HepG2 (cell line): Measurements from ENCODE around the gene ZNF160. TPM values are rescaled to one million over a fixed set of nuclear protein-coding genes. Genes with fewer than 3 reads are reported as not detected.

ENCODE experiments used
- ATAC-seq: fragments of 200-7000 bp; cut with Tn5 transposase; 3 replicates; pipeline ENCODE4 v1.9.1; 2020; ENCODE audit warnings: mild to moderate bottlenecking, moderate library complexity
- BruUV-seq: library from RNA; stranded (reverse); fragments of 400-500 nt; replicated peaks from 2 replicates; lab custom pipeline; 2021; lab: Mats Ljungman, UMichigan
- CTCF ChIA-PET: fragments of 300-600 bp; formaldehyde crosslinking; extraction: SDS; loops from one replicate; lab custom pipeline; 2021; ENCODE audit warnings: low total read pairs, inconsistent platforms, low intra/inter-chr PET ratio; lab: Yijun Ruan, JAX
- POLR2A ChIA-PET: fragments of 350-600 bp; sonication (Branson Sonifier 250); formaldehyde crosslinking; loops from one replicate; lab custom pipeline; 2020; ENCODE audit warnings: antibody characterized with exemption, inconsistent platforms; lab: Yijun Ruan, JAX
- DNase-seq: peaks from one replicate; pipeline ENCODE4 v3.0.0-alpha.2; 2015; ENCODE audit warnings: low spot score
- FAIRE-seq: peaks from 3 replicates; lab custom pipeline; 2011; peaks lifted over from hg19 to GRCh38; lab: Jason Lieb, UNC
- H2AFZ ChIP-seq: one replicate; pipeline ENCODE4 v1.6.1; 2011; ENCODE audit warnings: low read length, inconsistent platforms
- H3K27ac ChIP-seq: fragments of 300-600 bp; 3 replicates; pipeline ENCODE4 v1.8.0; 2011; ENCODE audit warnings: mixed run types, mild to moderate bottlenecking, mixed read lengths, low read length, inconsistent platforms; ENCODE audit not compliant: insufficient read depth; ENCODE audit errors: extremely low read length
- H3K27me3 ChIP-seq, 2 experiments: fragments of 200-600 bp in 1 of 2; 2 replicates in 1 of 2; 3 replicates in 1 of 2; pipeline versions ENCODE4 v1.6.0 to v1.8.0; 2011; ENCODE audit warnings: low read length in 2 of 2, mild to moderate bottlenecking in 2 of 2, moderate library complexity in 2 of 2, inconsistent platforms in 1 of 2; ENCODE audit not compliant: insufficient read depth in 2 of 2, control insufficient read depth in 1 of 2
- H3K36me3 ChIP-seq, 2 experiments: fragments of 200-600 bp in 1 of 2; replicated peaks in 1 of 2; 2 replicates in 1 of 2; 3 replicates in 1 of 2; pipeline versions ENCODE4 v1.5.1 to v1.8.0; 2011; ENCODE audit warnings: low read length in 2 of 2, inconsistent platforms in 1 of 2; ENCODE audit not compliant: insufficient read depth in 2 of 2, control insufficient read depth in 1 of 2
- H3K4me1 ChIP-seq: 2 replicates; pipeline ENCODE4 v1.5.1; 2012; ENCODE audit warnings: low read length, inconsistent platforms; ENCODE audit not compliant: insufficient read depth
- H3K4me2 ChIP-seq: 2 replicates; pipeline ENCODE4 v1.6.0; 2011; ENCODE audit warnings: low read depth, low read length, inconsistent platforms
- H3K4me3 ChIP-seq, 3 experiments: fragments of 200-600 bp in 1 of 3; sonication (generic), shearing (Covaris generic) in 1 of 3; replicated peaks in 1 of 3; 2 replicates each; pipeline ENCODE4 v1.5.1; 2011 to 2016; ENCODE audit warnings: low read length in 3 of 3, inconsistent platforms in 2 of 3, low read depth in 2 of 3, mild to moderate bottlenecking in 2 of 3, control low read depth in 1 of 3, mixed read lengths in 1 of 3; ENCODE audit not compliant: insufficient read depth in 1 of 3
- H3K79me2 ChIP-seq: one replicate; pipeline ENCODE4 v1.6.1; 2011; ENCODE audit warnings: low read length, inconsistent platforms; ENCODE audit not compliant: insufficient read depth
- H3K9ac ChIP-seq: 2 replicates; pipeline ENCODE4 v1.6.0; 2011; ENCODE audit warnings: mild to moderate bottlenecking, low read depth, low read length, inconsistent platforms; ENCODE audit not compliant: insufficient read depth
- H3K9me3 ChIP-seq: 2 replicates; pipeline ENCODE4 v1.5.1; 2012; ENCODE audit warnings: mild to moderate bottlenecking, low read length
- H4K20me1 ChIP-seq: 2 replicates; pipeline ENCODE4 v1.6.0; 2011; ENCODE audit warnings: inconsistent platforms, mild to moderate bottlenecking, low read length, moderate library complexity; ENCODE audit not compliant: insufficient read depth
- ARID2 ChIP-seq: sonication (generic); formaldehyde crosslinking; IDR thresholded peaks from 2 replicates; pipeline ENCODE4 v1.8.1; 2022; ENCODE audit warnings: mild to moderate bottlenecking, missing genetic modification reagents, borderline replicate concordance
- GLI4 ChIP-seq: sonication (generic); formaldehyde crosslinking; IDR thresholded peaks from 2 replicates; pipeline ENCODE4 v1.5.1; 2020; ENCODE audit warnings: missing genetic modification reagents, mild to moderate bottlenecking, moderate library complexity, borderline replicate concordance
- GTF3A ChIP-seq: sonication (generic); formaldehyde crosslinking; conservative IDR thresholded peaks from 2 replicates; pipeline ENCODE4 v1.4.0; 2020; ENCODE audit warnings: mild to moderate bottlenecking, missing genetic modification reagents
- HNF1A ChIP-seq, 2 experiments: sonication (generic) in 1 of 2; formaldehyde crosslinking in 1 of 2; IDR thresholded peaks; 2 replicates each; pipeline versions ENCODE4 v1.4.0 to v1.6.1; 2016 to 2020; ENCODE audit warnings: borderline replicate concordance in 1 of 2, low read depth in 1 of 2, mild to moderate bottlenecking in 1 of 2, missing genetic modification reagents in 1 of 2
- NR3C1 ChIP-seq: sonication (generic); formaldehyde crosslinking; IDR thresholded peaks from 2 replicates; pipeline ENCODE4 v1.4.0; 2020; ENCODE audit warnings: missing genetic modification reagents
- PAF1 ChIP-seq: IDR thresholded peaks from 2 replicates; pipeline ENCODE4 v1.6.1; 2016; ENCODE audit warnings: missing genetic modification reagents, missing compliant biosample characterization
- PHF8 ChIP-seq: sonication (generic); formaldehyde crosslinking; IDR thresholded peaks from 2 replicates; pipeline ENCODE4 v1.5.0; 2020; ENCODE audit warnings: missing genetic modification reagents
- RAD51 ChIP-seq: fragments of 450-650 bp; IDR thresholded peaks from 2 replicates; pipeline ENCODE4 v1.6.1; 2016; ENCODE audit warnings: borderline replicate concordance
- SP140L ChIP-seq: sonication (generic); formaldehyde crosslinking; IDR thresholded peaks from 2 replicates; pipeline ENCODE4 v1.4.0; 2020; ENCODE audit warnings: missing genetic modification reagents, borderline replicate concordance
- ZBTB20 ChIP-seq: sonication (generic); formaldehyde crosslinking; IDR thresholded peaks from 2 replicates; pipeline ENCODE4 v1.8.1; 2023; ENCODE audit warnings: missing genetic modification reagents, low read depth, mild to moderate bottlenecking, borderline replicate concordance
- ZBTB42 ChIP-seq: sonication (generic); formaldehyde crosslinking; IDR thresholded peaks from 2 replicates; pipeline ENCODE4 v1.5.0; 2020; ENCODE audit warnings: mild to moderate bottlenecking, missing genetic modification reagents
- ZNF124 ChIP-seq: sonication (generic); formaldehyde crosslinking; IDR thresholded peaks from 2 replicates; pipeline ENCODE4 v1.4.0; 2020; ENCODE audit warnings: missing genetic modification reagents
- ZNF160 ChIP-seq: sonication (generic); formaldehyde crosslinking; IDR thresholded peaks from 2 replicates; pipeline ENCODE4 v1.8.0; 2022; ENCODE audit warnings: mild to moderate bottlenecking, inconsistent platforms, missing genetic modification reagents
- ZNF350 ChIP-seq: sonication (generic); formaldehyde crosslinking; IDR thresholded peaks from 2 replicates; pipeline ENCODE4 v1.4.0; 2020; ENCODE audit warnings: mild to moderate bottlenecking, low read depth, missing genetic modification reagents, borderline replicate concordance
- ZNF451 ChIP-seq: sonication (generic); formaldehyde crosslinking; IDR thresholded peaks from 2 replicates; pipeline ENCODE4 v1.5.0; 2020; ENCODE audit warnings: mild to moderate bottlenecking, missing genetic modification reagents
- ZNF619 ChIP-seq: sonication (generic); formaldehyde crosslinking; IDR thresholded peaks from 2 replicates; pipeline ENCODE4 v1.4.0; 2020; ENCODE audit warnings: mild to moderate bottlenecking, missing genetic modification reagents
- ZSCAN9 ChIP-seq: IDR thresholded peaks from 2 replicates; pipeline ENCODE4 v1.6.1; 2016; ENCODE audit warnings: borderline replicate concordance
- WGBS: methylation state at CpG from one replicate; pipeline ENCODE4 v1.1.6; 2017; ENCODE audit warnings: low lambda C conversion rate; 5-methylcytosine and 5-hydroxymethylcytosine counted together
- in situ Hi-C: cut with HindIII; loops from 2 replicates; pipeline ENCODE4 v1.10.0; 2017; ENCODE audit warnings: low pct_unique_long_range_greater_than_20kb; ENCODE audit not compliant: extremely low pct_ligation_motif_present
- intact Hi-C: fragments of 100-400 bp; cut with micrococcal nuclease; formaldehyde crosslinking; loops from one replicate; pipeline ENCODE4 v1.10.0; 2022; ENCODE audit not compliant: unreplicated experiment
- polyA plus RNA-seq, 8 experiments: library from polyadenylated mRNA; depleted of rRNA in 3 of 8; stranded (reverse) in 7 of 8; unstranded in 1 of 8; fragments of >200 nt; fragmentation: Illumina TruSeq in 4 of 8; extraction: Trizol in 4 of 8; gene quantifications; 2 replicates each; pipeline versions ENCODE4 v1.2.1 to v1.2.3, GENCODE V29; 2011 to 2016; ENCODE audit warnings: low read depth in 4 of 8, missing spikeins in 1 of 8, mixed read lengths in 1 of 8; ENCODE audit not compliant: insufficient read depth in 1 of 8
- total RNA-seq, 5 experiments: library from RNA; depleted of rRNA; stranded (reverse); fragments of >200 nt; fragmentation: Illumina TruSeq; extraction: Trizol; gene quantifications; 2 replicates each; pipeline ENCODE4 v1.2.3, GENCODE V29; 2016; ENCODE audit warnings: low read depth in 1 of 5

The ZNF160 gene
- total and polyA plus RNA-seq, 2 of the 13 experiments (the other 11 are each of a cell fraction or from before 2014, with no cell fraction given): 8.4 to 12.1 TPM

GRCh38 chr19:53131727-53132126 lies 28.5 kb upstream of the ZNF160 start:
- ChIA-PET CTCF (no interaction called here), POLR2A (no interaction called here)
- H3K9ac ChIP-seq: no peak overlapping the region
- BruUV-seq: no TSS peak
- H4K20me1 ChIP-seq: no peaks in the 10 kb centered on the region
- H3K27ac ChIP-seq: no peak overlapping the region
- no peak overlapping the region for H2AFZ ChIP-seq
- H3K36me3 ChIP-seq: no peaks in the 10 kb centered on the region
- H3K79me2 ChIP-seq: no peaks in the 10 kb centered on the region
- peaks cover 24% of the 10 kb centered on the region for H3K9me3 ChIP-seq
- ATAC-seq: no peak
- in situ Hi-C loops (no loop called here), intact Hi-C loops (no loop called here)
- FAIRE-seq: no peak
- no peak for TF ChIP-seq PAF1
- no peak for TF ChIP-seq ZNF160 (CRISPR knock-in tag)
- TF ChIP-seq GTF3A: no peak
- no peak for TF ChIP-seq ZNF124
- no peak for TF ChIP-seq ARID2 (CRISPR knock-in tag)
- TF ChIP-seq ZBTB20 (CRISPR knock-in tag): no peak
- 40% methylated on average over 6 of the region's 6 CpGs for WGBS
- DNase-seq: no peak
- peaks cover 15% of the 10 kb centered on the region for H3K4me1 ChIP-seq
- H3K4me3 ChIP-seq: no peak overlapping the region
- H3K4me2 ChIP-seq: no peak overlapping the region
- no peaks in the 10 kb centered on the region for H3K27me3 ChIP-seq

GRCh38 chr19:53131085-53131590 lies 27.9 kb upstream of the ZNF160 start:
- CTCF ChIA-PET: no interaction called here
- FAIRE-seq (no peak), DNase-seq (no peak), ATAC-seq (no peak)
- no peak overlapping the region for H3K27ac ChIP-seq
- peaks cover 19% of the 10 kb centered on the region for H3K9me3 ChIP-seq
- in situ Hi-C loops (no loop called here), intact Hi-C loops (no loop called here)
- no TSS peak for BruUV-seq
- peaks cover 21% of the 10 kb centered on the region for H3K4me1 ChIP-seq
- no peaks in the 10 kb centered on the region for H3K27me3 ChIP-seq
- no peaks in the 10 kb centered on the region for H3K36me3 ChIP-seq
- H3K4me3 ChIP-seq: no peak overlapping the region
- 76% methylated on average over 4 of the region's 4 CpGs for WGBS
- no peak overlapping the region for H2AFZ ChIP-seq
- POLR2A ChIA-PET: no interaction called here
- no peaks in the 10 kb centered on the region for H4K20me1 ChIP-seq
- H3K4me2 ChIP-seq: no peak overlapping the region
- no peaks in the 10 kb centered on the region for H3K79me2 ChIP-seq
- H3K9ac ChIP-seq: no peak overlapping the region
- TF ChIP-seq RAD51 (no peak), GLI4 (CRISPR knock-in tag) (no peak), ZBTB20 (CRISPR knock-in tag) (no peak), ZSCAN9 (CRISPR knock-in tag) (no peak), ZBTB42 (no peak), NR3C1 (CRISPR knock-in tag) (no peak), SP140L (no peak), ZNF619 (CRISPR knock-in tag) (no peak), ZNF350 (no peak), ZNF451 (CRISPR knock-in tag) (no peak), PHF8 (no peak), HNF1A (IDR thresholded peaks at IDR 0.05; ENCODE audit: low read depth) (no peak), HNF1A (CRISPR knock-in tag; IDR thresholded peaks at IDR 0.05; ENCODE audit: borderline replicate concordance) (no peak)
